HG02943 (cell line): Measurements from ENCODE around the gene TRABD.

Experiments
- ATAC-seq: cut with Tn5 transposase; IDR thresholded peaks from one replicate; pipeline ENCODE4 v1.9.1; 2021; ENCODE audit warnings: mild to moderate bottlenecking, low read depth, moderate library complexity; ENCODE audit not compliant: unreplicated experiment

Gene TRABD

DNA sequence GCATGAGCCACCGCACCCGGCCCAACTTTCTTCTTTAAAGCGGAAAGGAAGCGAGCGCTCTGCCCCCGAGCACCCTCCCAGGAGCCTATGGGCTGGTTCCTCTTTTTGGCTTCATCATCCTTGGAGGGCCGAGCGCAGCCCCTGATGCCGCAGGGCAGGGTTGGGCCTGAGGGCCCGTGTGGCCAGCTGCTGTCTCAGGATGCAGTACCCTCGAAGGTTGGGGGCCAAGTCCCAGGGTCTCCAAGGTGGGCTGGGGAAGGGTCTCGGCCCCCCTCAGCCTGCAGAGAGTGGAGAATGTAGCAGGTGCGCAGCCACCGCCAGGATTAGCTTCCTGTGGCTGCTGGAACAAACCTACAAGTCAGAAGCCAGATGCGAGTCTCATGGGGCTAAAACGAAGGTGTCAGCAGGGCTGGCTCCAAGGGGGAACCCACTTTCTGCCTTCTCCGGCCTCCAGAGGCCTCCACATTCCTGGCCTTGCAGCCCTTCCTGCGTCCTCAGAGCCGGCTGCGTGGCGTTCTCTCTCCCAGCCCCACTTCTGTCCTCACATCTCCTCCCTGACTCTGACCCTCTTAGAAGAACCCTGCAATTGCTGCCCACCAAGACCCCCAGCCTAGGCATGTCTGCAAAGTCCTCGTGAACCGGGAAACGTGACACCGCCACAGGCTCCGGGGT is 12.3 kb upstream of the TRABD start:
- ATAC-seq: no peak

GRCh38 chr22:50173983-50174355 is 11.7 kb upstream of the TRABD start:
- no peak for ATAC-seq

GRCh38 chr22:50174382-50175190 is 11.1 kb upstream of the TRABD start:
- no peak for ATAC-seq

- no peak for ATAC-seq
Observed at GRCh38 chr22:50175191-50175461, 10.6 kb upstream of the TRABD start.

- no peak for ATAC-seq
Observed at GRCh38 chr22:50175921-50176849, 9.5 kb upstream of the TRABD start.

GRCh38 chr22:50176850-50177536 is 8.7 kb upstream of the TRABD start:
- no peak for ATAC-seq

- ATAC-seq: no peak
Observed at GRCh38 chr22:50177537-50178470, 7.9 kb upstream of the TRABD start.

- no peak for ATAC-seq
Observed at GRCh38 chr22:50178471-50178864, 7.2 kb upstream of the TRABD start.

- ATAC-seq: no peak
Observed at GRCh38 chr22:50178871-50179869, 6.5 kb upstream of the TRABD start.

- ATAC-seq: no peak
Observed at GRCh38 chr22:50179937-50180726, 5.6 kb upstream of the TRABD start.

GRCh38 chr22:50180727-50181521 is 4.8 kb upstream of the TRABD start:
- ATAC-seq: no peak

GRCh38 chr22:50182176-50183081 is 3.3 kb upstream of the TRABD start:
- no peak for ATAC-seq

- ATAC-seq: no peak
Observed at GRCh38 chr22:50183141-50183971, 2.4 kb upstream of the TRABD start.

DNA sequence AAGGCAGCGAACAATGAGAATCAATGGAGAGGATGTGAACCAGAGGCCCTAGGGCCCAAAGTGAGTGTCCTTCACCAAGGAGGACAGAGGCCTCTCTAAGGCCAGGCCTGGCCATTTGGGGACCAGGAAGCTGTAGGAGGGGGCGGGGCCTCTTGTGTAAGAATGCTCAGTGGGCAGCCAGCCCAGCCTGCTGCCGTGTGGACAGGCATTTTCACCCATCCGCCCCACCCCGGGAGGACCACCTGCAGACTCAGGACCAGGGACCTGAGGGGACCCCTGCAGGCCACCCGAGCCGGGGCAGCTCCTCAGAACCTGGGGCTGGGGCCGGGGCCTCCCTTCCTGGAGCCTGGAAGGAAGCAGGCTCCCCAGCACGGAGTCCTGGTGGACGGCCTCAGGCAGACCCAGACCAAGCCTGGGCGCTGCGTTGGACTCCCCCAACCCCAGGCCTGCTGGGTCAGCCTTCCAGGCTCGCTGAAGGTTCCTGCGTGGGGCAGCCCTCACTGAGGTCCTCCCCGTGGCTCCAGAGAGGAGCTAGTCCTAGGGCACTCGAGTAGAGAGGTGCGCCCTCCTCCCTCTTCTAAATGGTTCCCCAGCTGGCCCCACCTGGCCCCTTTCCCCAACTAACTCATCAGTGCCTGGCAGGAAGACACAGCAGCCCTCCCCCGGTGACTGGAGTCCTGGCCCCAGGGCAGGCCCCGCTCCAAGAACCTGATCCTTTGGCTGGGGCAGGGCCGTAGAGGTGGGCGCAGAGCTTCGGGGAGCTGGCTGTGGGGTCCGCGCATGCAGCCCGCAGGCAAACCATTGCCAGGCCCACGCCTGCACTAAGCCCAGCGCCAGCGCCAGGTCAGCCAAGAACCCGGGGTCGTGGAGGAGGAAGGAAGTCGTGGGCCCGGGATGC is 1.5 kb upstream of the TRABD start:
- ATAC-seq: no peak
